Esophagus squamous epithelium (tissue), 5 donors: Measurements from ENCODE around the gene MTCL1. TPM values are rescaled to one million over a fixed set of nuclear protein-coding genes. Genes with fewer than 3 reads are reported as not detected.

ENCODE experiments used
- DNase-seq: peaks from one replicate; lab custom pipeline; 2025; lab: John Stamatoyannopoulos, UW
- H3K27ac ChIP-seq, 4 donors: fragments of 200-600 bp; sonication (generic); one replicate each; pipeline ENCODE4 v1.5.1; 2016 to 2019; ENCODE audit warnings: mild to moderate bottlenecking in 1 of 4
- H3K27me3 ChIP-seq, 4 donors: fragments of 200-600 bp; sonication (generic); 1 replicate in 3 of 4; 2 replicates in 1 of 4; pipeline versions ENCODE4 v1.5.1 to v1.6.0; 2017 to 2021; ENCODE audit warnings: antibody characterized with exemption in 1 of 4
- H3K36me3 ChIP-seq, 3 donors: fragments of 200-600 bp; sonication (generic); one replicate each; pipeline ENCODE4 v1.5.1; 2016 to 2019
- H3K4me1 ChIP-seq, 3 donors: fragments of 200-600 bp; sonication (generic); one replicate each; pipeline ENCODE4 v1.5.1; 2017 to 2019
- H3K4me3 ChIP-seq, 4 donors: fragments of 200-600 bp; sonication (generic); 1 replicate in 3 of 4; 2 replicates in 1 of 4; pipeline ENCODE4 v1.5.1; 2016 to 2019; ENCODE audit warnings: mild to moderate bottlenecking in 2 of 4, moderate library complexity in 1 of 4
- H3K9me3 ChIP-seq, 3 donors: fragments of 200-600 bp; sonication (generic); one replicate each; pipeline ENCODE4 v1.5.1; 2016 to 2019
- CTCF ChIP-seq, 6 experiments: fragments of 450-650 bp in 4 of 6; fragments of 200-600 bp in 2 of 6; sonication (generic) in 2 of 6; IDR thresholded peaks; one replicate each; pipeline ENCODE4 v1.5.1; 2016 to 2019; ENCODE audit warnings: antibody characterized with exemption in 6 of 6, mild to moderate bottlenecking in 4 of 6, moderate library complexity in 4 of 6
- POLR2A ChIP-seq, 4 donors: fragments of 450-650 bp; IDR thresholded peaks; one replicate each; pipeline ENCODE4 v1.6.1; 2017; ENCODE audit warnings: antibody characterized with exemption in 4 of 4, mild to moderate bottlenecking in 4 of 4, moderate library complexity in 3 of 4
- WGBS, 2 donors: methylation state at CpG; one replicate each; pipeline ENCODE4 v1.1.5; 2018; 5-methylcytosine and 5-hydroxymethylcytosine counted together
- intact Hi-C: fragments of 100-400 bp; cut with DNase I; formaldehyde crosslinking; loops from one replicate; pipeline ENCODE4 v1.15.0; 2022
- total RNA-seq, 4 donors: library from RNA; depleted of rRNA; stranded (reverse); fragments of >200 nt; gene quantifications; one replicate each; pipeline ENCODE4 v1.1.0, GENCODE V29; 2016
- donor health status: DM: yes; HTN: yes; CAD: no.

MTCL1 gene
- total RNA-seq, 4 donors from 2014 or later = 6.5 to 16.4 (median 7.9) TPM

- intact Hi-C loops = no loop called here
- Histone ChIP-seq H3K9me3 (no peaks in the 10 kb centered on the region), H3K27ac (no peak overlapping the region), H3K36me3 (peaks cover 0 to 11% (median 0%) of the 10 kb centered on the region in 3 donors), H3K4me1 (peaks cover 0 to 4% (median 0%) of the 10 kb centered on the region in 3 donors), H3K27me3 (no peaks in the 10 kb centered on the region), H3K4me3 (no peak overlapping the region)
- no peak for DNase-seq
- WGBS, 2 donors = 84 to 92% methylated on average over 6 of the region's 6 CpGs
- TF ChIP-seq CTCF (IDR thresholded peaks at IDR 0.05) (no peak), POLR2A (IDR thresholded peaks at IDR 0.05) (no peak)
Observed at GRCh38 chr18:8814206-8814605, 108.8 kb downstream of the MTCL1 start.

GRCh38 chr18:8816220-8816619 is 110.9 kb downstream of the MTCL1 start:
- no peaks in the 10 kb centered on the region for H3K4me1 ChIP-seq
- WGBS, 2 donors = 91 to 97% methylated on average over 3 of the region's 3 CpGs
- no peak overlapping the region for H3K4me3 ChIP-seq
- no peak overlapping the region for H3K27ac ChIP-seq
- DNase-seq = no peak
- TF ChIP-seq CTCF (IDR thresholded peaks at IDR 0.05) = no peak
- TF ChIP-seq POLR2A (IDR thresholded peaks at IDR 0.05) = no peak
- H3K9me3 ChIP-seq = no peaks in the 10 kb centered on the region
- intact Hi-C loops = no loop called here
- no peaks in the 10 kb centered on the region for H3K27me3 ChIP-seq
- H3K36me3 ChIP-seq = peaks cover 0 to 28% (median 0%) of the 10 kb centered on the region in 3 donors

- DNase-seq = no peak
- Histone ChIP-seq H3K9me3 (no peaks in the 10 kb centered on the region), H3K36me3 (peaks cover 0 to 28% (median 0%) of the 10 kb centered on the region in 3 donors), H3K27me3 (no peaks in the 10 kb centered on the region), H3K4me3 (no peak overlapping the region), H3K4me1 (no peaks in the 10 kb centered on the region), H3K27ac (no peak overlapping the region)
- intact Hi-C loops = no loop called here
- no peak for TF ChIP-seq POLR2A (IDR thresholded peaks at IDR 0.05)
- TF ChIP-seq CTCF (IDR thresholded peaks at IDR 0.05) = no peak
- WGBS, 2 donors = 31 to 60% methylated on average over 1 of the region's 1 CpG
Observed at GRCh38 chr18:8816816-8817215, 111.5 kb downstream of the MTCL1 start.

- WGBS, 2 donors = 84 to 88% methylated on average over 8 to 13 of the region's 15 CpGs
- Histone ChIP-seq H3K27me3 (no peaks in the 10 kb centered on the region), H3K36me3 (peaks cover 0 to 22% (median 0%) of the 10 kb centered on the region in 3 donors), H3K4me3 (no peak overlapping the region), H3K27ac (no peak overlapping the region), H3K9me3 (no peaks in the 10 kb centered on the region), H3K4me1 (no peaks in the 10 kb centered on the region)
- TF ChIP-seq CTCF (IDR thresholded peaks at IDR 0.05) (no peak), POLR2A (IDR thresholded peaks at IDR 0.05) (no peak)
- intact Hi-C loops = no loop called here
- DNase-seq = no peak
Observed at GRCh38 chr18:8818982-8819381, 113.6 kb downstream of the MTCL1 start.

- Histone ChIP-seq H3K4me1 (no peaks in the 10 kb centered on the region), H3K27ac (no peak overlapping the region), H3K9me3 (no peaks in the 10 kb centered on the region), H3K27me3 (no peaks in the 10 kb centered on the region), H3K36me3 (peaks cover 0 to 35% (median 0%) of the 10 kb centered on the region in 3 donors), H3K4me3 (no peak overlapping the region)
- WGBS, 2 donors = 59 to 77% methylated on average over 7 to 9 of the region's 9 CpGs
- intact Hi-C loops = no loop called here
- TF ChIP-seq POLR2A (IDR thresholded peaks at IDR 0.05) (no peak), CTCF (IDR thresholded peaks at IDR 0.05) (no peak)
- DNase-seq = no peak
Observed at GRCh38 chr18:8820396-8821082, 115.2 kb downstream of the MTCL1 start.
